GM23338 (cell line): ENCODE results near the gene PTCH2. TPM values are rescaled to one million over a fixed set of nuclear protein-coding genes. Genes with fewer than 3 reads are reported as not detected.

ENCODE experiments used
- ATAC-seq: fragments of 200-7000 bp; cut with Tn5 transposase; 3 replicates; pipeline ENCODE4 v1.9.1; 2020
- DNase-seq: peaks from one replicate; pipeline ENCODE4 v3.0.0-alpha.2; 2015; ENCODE audit warnings: low spot score
- H2AFZ ChIP-seq: fragments of 200-600 bp; sonication (generic); 2 replicates; pipeline ENCODE4 v1.8.0; 2016; ENCODE audit warnings: antibody characterized with exemption, mild to moderate bottlenecking, moderate library complexity
- H3F3A ChIP-seq: fragments of 200-600 bp; sonication (generic); replicated peaks from 2 replicates; pipeline ENCODE4 v1.8.0; 2017; ENCODE audit warnings: antibody characterized with exemption, mixed run types, low read depth
- H3K27ac ChIP-seq: fragments of 200-600 bp; sonication (generic); 2 replicates; pipeline ENCODE4 v1.6.1; 2016; ENCODE audit warnings: low read depth
- H3K27me3 ChIP-seq: fragments of 200-600 bp; sonication (generic); 2 replicates; pipeline ENCODE4 v1.8.0; 2016; ENCODE audit warnings: mild to moderate bottlenecking, mixed run types, moderate library complexity; ENCODE audit not compliant: insufficient read depth
- H3K36me3 ChIP-seq: fragments of 200-600 bp; sonication (generic); 2 replicates; pipeline ENCODE4 v1.8.0; 2016; ENCODE audit warnings: mild to moderate bottlenecking; ENCODE audit not compliant: insufficient read depth
- H3K4me1 ChIP-seq: fragments of 200-600 bp; sonication (generic); 2 replicates; pipeline ENCODE4 v1.8.0; 2016; ENCODE audit warnings: mild to moderate bottlenecking, moderate library complexity; ENCODE audit not compliant: insufficient read depth
- H3K4me2 ChIP-seq: fragments of 200-600 bp; sonication (generic); 2 replicates; pipeline ENCODE4 v1.7.1; 2017; ENCODE audit warnings: mixed run types
- H3K4me3 ChIP-seq: fragments of 200-600 bp; sonication (generic); 2 replicates; pipeline ENCODE4 v1.6.1; 2016; ENCODE audit warnings: mixed run types
- H3K79me2 ChIP-seq: fragments of 200-600 bp; sonication (generic); replicated peaks from 2 replicates; pipeline ENCODE4 v1.8.0; 2017; ENCODE audit warnings: mild to moderate bottlenecking; ENCODE audit not compliant: insufficient read depth
- H3K9me2 ChIP-seq: fragments of 200-600 bp; sonication (generic); 2 replicates; pipeline ENCODE4 v1.8.0; 2017; ENCODE audit not compliant: insufficient read depth
- H4K20me1 ChIP-seq: fragments of 200-600 bp; sonication (generic); replicated peaks from 2 replicates; pipeline ENCODE4 v1.8.0; 2017; ENCODE audit warnings: mild to moderate bottlenecking; ENCODE audit not compliant: insufficient read depth
- H3K27ac Mint-ChIP-seq: 2 replicates; pipeline ENCODE4 v1.8.0; 2020; ENCODE audit warnings: inconsistent platforms, mild to moderate bottlenecking, moderate library complexity, mixed read lengths
- H3K27me3 Mint-ChIP-seq: 3 replicates; pipeline ENCODE4 v1.8.0; 2022; ENCODE audit warnings: low read depth, mild to moderate bottlenecking, moderate library complexity, mixed read lengths, inconsistent platforms; ENCODE audit not compliant: insufficient read depth, poor library complexity
- H3K36me3 Mint-ChIP-seq: 3 replicates; pipeline ENCODE4 v1.8.0; 2021; ENCODE audit warnings: low read depth, mild to moderate bottlenecking, inconsistent platforms, moderate library complexity, mixed read lengths
- H3K4me1 Mint-ChIP-seq: 3 replicates; pipeline ENCODE4 v1.8.0; 2020; ENCODE audit warnings: mild to moderate bottlenecking, inconsistent platforms, mixed read lengths
- H3K4me3 Mint-ChIP-seq: 3 replicates; pipeline ENCODE4 v1.8.0; 2021; ENCODE audit warnings: moderate library complexity, mild to moderate bottlenecking, inconsistent platforms, mixed read lengths
- H3K9me3 Mint-ChIP-seq: 3 replicates; pipeline ENCODE4 v1.8.0; 2020; ENCODE audit warnings: moderate library complexity, mild to moderate bottlenecking, inconsistent platforms, mixed read lengths
- ZNF114 ChIP-seq: fragments of 250-450 bp; sonication (Bioruptor Pico); IDR thresholded peaks from 2 replicates; pipeline ENCODE4 v1.5.0; 2020; ENCODE audit warnings: mild to moderate bottlenecking, moderate library complexity
- ZNF331 ChIP-seq: fragments of 250-450 bp; sonication (Bioruptor Pico); IDR thresholded peaks from 2 replicates; pipeline ENCODE4 v1.5.0; 2020; ENCODE audit warnings: low read depth, mild to moderate bottlenecking, moderate library complexity
- polyA plus RNA-seq: library from polyadenylated mRNA; unstranded; fragments of >200 nt; fragmentation: Nextera tagmentation; extraction: Ambion mirVana; gene quantifications from 2 replicates; pipeline ENCODE4 v1.2.1, GENCODE V29; 2016
- total RNA-seq: library from RNA; depleted of rRNA; stranded (reverse); fragments of >200 nt; shearing (Covaris generic); gene quantifications from 2 replicates; pipeline ENCODE4 v1.2.3, GENCODE V29; 2014
- TF ChIP-seq, protein P1 (sequence below), 2 experiments: fragments of 200-600 bp in 1 of 2; sonication (generic) in 1 of 2; conservative IDR thresholded peaks; 2 replicates each; pipeline versions ENCODE4 v1.5.1 to v1.6.1; 2016 to 2017; ENCODE audit warnings: antibody characterized with exemption in 2 of 2, low read depth in 2 of 2, mild to moderate bottlenecking in 2 of 2, moderate library complexity in 1 of 2
- TF ChIP-seq, protein P2 (sequence below): IDR thresholded peaks from 2 replicates; pipeline ENCODE4 v1.6.1; 2016; ENCODE audit warnings: antibody characterized with exemption
- TF ChIP-seq, protein P3 (sequence below): fragments of 250-450 bp; sonication (Bioruptor Pico); IDR thresholded peaks from 2 replicates; pipeline ENCODE4 v1.5.0; 2020; ENCODE audit warnings: mild to moderate bottlenecking, moderate library complexity

Gene PTCH2
- total and polyA plus RNA-seq, 2 experiments from 2014 or later = 0.63 to 0.74 TPM

DNA sequence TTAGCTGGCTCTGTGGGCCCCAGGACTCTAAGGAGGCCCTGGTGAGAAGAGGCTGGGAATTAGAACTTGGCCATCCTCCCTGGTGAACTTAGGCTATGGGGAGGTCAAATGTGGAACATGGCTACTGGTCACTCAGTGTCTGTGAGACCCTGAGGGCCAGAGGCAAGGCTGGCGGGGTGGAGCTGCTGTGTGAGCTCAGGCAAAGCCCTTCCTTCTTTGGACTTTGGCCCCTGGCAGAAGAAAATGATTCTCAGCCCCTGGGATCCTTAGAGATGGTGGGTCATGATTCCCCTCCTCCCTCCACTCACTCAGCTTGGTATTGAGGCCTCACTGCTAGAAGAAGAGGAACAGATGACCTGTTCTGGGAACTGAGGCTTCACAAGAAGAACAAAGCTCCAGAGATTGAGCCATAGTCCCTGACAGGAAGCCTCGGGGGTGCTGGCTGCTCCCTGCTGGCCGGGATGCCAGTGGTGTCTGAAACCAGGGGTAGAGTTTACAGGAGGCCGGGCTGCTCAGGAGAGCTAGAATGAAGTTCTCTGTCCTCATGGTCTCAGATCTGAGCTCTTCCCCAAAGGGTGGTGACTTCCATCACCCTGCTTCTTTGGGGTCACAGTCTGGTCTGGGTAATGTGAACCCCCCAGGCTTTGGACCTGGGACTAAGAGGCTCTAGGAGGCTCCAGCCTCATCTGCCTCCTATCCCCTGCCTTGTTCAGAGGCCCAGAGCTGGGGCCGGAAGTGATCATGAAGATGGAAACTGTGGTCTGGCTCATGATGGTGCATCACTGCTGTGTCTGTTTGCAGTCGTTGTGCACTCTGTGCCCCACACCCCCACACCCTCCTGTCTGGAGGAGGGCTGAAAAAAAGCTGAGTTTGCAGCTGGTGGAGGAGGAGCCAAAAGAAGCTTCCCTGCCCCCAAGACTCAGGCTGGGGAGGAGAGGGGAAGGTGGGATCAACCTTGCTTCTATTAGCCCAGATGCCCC, 33.8 kb downstream of the PTCH2 start:
- Histone ChIP-seq H3K27ac (peak overlapping the region; percentile 84; the same call in 1 of the 2 replicates), H3K4me2 (peak overlapping the region; percentile 76), H3K4me1 (peaks cover 35% of the 10 kb centered on the region), H3K27me3 (peaks cover 11% of the 10 kb centered on the region), H4K20me1 (no peaks in the 10 kb centered on the region), H3K79me2 (no peaks in the 10 kb centered on the region), H3F3A (peaks cover 6% of the 10 kb centered on the region; the same call in 1 of the 2 replicates), H3K36me3 (no peaks in the 10 kb centered on the region; the same call in 1 of the 2 replicates), H2AFZ (no peak overlapping the region), H3K9me2 (no peaks in the 10 kb centered on the region), H3K4me3 (peak overlapping the region; percentile 47)
- Mint-ChIP-seq H3K4me1 (peaks cover 37% of the 10 kb centered on the region), H3K36me3 (peaks cover 23% of the 10 kb centered on the region), H3K27me3 (peaks cover 27% of the 10 kb centered on the region), H3K27ac (peak overlapping the region; percentile 77; the same call in 1 of the 2 replicates), H3K9me3 (peaks cover 4% of the 10 kb centered on the region; the same call in 2 of the 3 replicates), H3K4me3 (0 out of 3 replicates have a peak overlapping the region, but pooled peaks have one; percentile 16)
- ATAC-seq = no peak
- no peak for DNase-seq
- TF ChIP-seq, protein P1, sequence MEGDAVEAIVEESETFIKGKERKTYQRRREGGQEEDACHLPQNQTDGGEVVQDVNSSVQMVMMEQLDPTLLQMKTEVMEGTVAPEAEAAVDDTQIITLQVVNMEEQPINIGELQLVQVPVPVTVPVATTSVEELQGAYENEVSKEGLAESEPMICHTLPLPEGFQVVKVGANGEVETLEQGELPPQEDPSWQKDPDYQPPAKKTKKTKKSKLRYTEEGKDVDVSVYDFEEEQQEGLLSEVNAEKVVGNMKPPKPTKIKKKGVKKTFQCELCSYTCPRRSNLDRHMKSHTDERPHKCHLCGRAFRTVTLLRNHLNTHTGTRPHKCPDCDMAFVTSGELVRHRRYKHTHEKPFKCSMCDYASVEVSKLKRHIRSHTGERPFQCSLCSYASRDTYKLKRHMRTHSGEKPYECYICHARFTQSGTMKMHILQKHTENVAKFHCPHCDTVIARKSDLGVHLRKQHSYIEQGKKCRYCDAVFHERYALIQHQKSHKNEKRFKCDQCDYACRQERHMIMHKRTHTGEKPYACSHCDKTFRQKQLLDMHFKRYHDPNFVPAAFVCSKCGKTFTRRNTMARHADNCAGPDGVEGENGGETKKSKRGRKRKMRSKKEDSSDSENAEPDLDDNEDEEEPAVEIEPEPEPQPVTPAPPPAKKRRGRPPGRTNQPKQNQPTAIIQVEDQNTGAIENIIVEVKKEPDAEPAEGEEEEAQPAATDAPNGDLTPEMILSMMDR (conservative IDR thresholded peaks at IDR 0.05; ENCODE audit: low read depth in 2 of 2) = 0 out of 4 replicates have a peak, but pooled peaks of 1 of the 2 experiments have one; percentile 1
- no peak for TF ChIP-seq ZNF331

DNA sequence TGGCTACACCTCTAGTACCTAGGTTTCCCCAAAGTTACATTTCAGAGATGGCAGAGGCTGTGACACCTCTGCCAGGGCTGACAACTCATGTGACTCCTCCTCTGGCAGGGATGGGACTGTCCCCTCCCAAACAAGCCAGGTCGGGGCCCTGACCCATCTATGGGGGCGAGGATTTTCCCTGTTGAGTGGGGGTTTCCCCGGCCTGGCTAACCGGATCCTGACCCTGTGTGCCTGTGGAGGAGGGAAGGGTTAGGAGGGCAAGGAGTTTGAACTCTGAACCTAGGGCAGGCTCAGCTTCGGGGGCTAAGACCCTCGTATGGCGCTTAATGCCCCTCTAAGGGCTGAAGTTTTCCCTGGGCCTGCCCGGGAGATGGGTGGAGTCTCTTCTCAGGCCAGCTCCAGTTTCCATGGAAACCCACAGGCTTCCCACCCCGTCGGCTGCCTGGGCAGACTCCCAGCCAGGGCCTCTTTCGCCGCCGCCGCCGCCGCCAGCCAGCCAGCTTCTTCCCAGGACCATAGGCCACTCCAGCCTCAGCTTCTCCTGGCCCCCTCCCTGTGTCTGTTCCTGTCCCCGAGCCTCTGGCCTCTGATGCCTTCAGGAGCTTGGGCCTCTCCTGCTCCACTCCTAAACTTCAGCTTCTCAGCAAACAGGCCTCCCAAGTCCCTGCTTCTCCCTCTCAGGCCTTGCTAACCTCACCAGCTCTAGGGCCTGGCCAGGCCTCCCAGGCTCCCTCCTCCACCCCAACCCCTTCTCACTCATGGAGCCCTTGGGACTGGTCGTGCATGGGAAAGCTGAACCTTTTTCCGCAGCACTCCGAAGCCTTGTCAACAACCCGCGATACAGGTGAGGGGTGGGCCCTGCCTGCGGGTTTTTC, 34.8 kb downstream of the PTCH2 start, which contains the start of gene BTBD19:
Gene BTBD19, plus strand, starts transcription at position 461 of the 875 bp plus-strand sequence. Its CDS starts 298 bp downstream, at position 759.
- DNase-seq (peak; percentile 87), ATAC-seq (peak; percentile 54)
- no peaks in the 10 kb centered on the region; the same call in 1 of the 2 replicates for H3K36me3 ChIP-seq
- peak within 1 kb of the TSS; percentile 93 for H3K27ac ChIP-seq
- no peaks in the 10 kb centered on the region for H3K9me2 ChIP-seq
- Mint-ChIP-seq H3K4me1 (peaks cover 33% of the 10 kb centered on the region), H3K27me3 (peaks cover 27% of the 10 kb centered on the region), H3K27ac (peak within 1 kb of the TSS; percentile 99), H3K36me3 (peaks cover 27% of the 10 kb centered on the region), H3K4me3 (peak within 1 kb of the TSS; percentile 50), H3K9me3 (no peaks in the 10 kb centered on the region)
- H3F3A ChIP-seq = peaks cover 6% of the 10 kb centered on the region; the same call in 1 of the 2 replicates
- TF ChIP-seq, protein P2, sequence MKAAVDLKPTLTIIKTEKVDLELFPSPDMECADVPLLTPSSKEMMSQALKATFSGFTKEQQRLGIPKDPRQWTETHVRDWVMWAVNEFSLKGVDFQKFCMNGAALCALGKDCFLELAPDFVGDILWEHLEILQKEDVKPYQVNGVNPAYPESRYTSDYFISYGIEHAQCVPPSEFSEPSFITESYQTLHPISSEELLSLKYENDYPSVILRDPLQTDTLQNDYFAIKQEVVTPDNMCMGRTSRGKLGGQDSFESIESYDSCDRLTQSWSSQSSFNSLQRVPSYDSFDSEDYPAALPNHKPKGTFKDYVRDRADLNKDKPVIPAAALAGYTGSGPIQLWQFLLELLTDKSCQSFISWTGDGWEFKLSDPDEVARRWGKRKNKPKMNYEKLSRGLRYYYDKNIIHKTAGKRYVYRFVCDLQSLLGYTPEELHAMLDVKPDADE = no peak
- TF ChIP-seq, protein P3, sequence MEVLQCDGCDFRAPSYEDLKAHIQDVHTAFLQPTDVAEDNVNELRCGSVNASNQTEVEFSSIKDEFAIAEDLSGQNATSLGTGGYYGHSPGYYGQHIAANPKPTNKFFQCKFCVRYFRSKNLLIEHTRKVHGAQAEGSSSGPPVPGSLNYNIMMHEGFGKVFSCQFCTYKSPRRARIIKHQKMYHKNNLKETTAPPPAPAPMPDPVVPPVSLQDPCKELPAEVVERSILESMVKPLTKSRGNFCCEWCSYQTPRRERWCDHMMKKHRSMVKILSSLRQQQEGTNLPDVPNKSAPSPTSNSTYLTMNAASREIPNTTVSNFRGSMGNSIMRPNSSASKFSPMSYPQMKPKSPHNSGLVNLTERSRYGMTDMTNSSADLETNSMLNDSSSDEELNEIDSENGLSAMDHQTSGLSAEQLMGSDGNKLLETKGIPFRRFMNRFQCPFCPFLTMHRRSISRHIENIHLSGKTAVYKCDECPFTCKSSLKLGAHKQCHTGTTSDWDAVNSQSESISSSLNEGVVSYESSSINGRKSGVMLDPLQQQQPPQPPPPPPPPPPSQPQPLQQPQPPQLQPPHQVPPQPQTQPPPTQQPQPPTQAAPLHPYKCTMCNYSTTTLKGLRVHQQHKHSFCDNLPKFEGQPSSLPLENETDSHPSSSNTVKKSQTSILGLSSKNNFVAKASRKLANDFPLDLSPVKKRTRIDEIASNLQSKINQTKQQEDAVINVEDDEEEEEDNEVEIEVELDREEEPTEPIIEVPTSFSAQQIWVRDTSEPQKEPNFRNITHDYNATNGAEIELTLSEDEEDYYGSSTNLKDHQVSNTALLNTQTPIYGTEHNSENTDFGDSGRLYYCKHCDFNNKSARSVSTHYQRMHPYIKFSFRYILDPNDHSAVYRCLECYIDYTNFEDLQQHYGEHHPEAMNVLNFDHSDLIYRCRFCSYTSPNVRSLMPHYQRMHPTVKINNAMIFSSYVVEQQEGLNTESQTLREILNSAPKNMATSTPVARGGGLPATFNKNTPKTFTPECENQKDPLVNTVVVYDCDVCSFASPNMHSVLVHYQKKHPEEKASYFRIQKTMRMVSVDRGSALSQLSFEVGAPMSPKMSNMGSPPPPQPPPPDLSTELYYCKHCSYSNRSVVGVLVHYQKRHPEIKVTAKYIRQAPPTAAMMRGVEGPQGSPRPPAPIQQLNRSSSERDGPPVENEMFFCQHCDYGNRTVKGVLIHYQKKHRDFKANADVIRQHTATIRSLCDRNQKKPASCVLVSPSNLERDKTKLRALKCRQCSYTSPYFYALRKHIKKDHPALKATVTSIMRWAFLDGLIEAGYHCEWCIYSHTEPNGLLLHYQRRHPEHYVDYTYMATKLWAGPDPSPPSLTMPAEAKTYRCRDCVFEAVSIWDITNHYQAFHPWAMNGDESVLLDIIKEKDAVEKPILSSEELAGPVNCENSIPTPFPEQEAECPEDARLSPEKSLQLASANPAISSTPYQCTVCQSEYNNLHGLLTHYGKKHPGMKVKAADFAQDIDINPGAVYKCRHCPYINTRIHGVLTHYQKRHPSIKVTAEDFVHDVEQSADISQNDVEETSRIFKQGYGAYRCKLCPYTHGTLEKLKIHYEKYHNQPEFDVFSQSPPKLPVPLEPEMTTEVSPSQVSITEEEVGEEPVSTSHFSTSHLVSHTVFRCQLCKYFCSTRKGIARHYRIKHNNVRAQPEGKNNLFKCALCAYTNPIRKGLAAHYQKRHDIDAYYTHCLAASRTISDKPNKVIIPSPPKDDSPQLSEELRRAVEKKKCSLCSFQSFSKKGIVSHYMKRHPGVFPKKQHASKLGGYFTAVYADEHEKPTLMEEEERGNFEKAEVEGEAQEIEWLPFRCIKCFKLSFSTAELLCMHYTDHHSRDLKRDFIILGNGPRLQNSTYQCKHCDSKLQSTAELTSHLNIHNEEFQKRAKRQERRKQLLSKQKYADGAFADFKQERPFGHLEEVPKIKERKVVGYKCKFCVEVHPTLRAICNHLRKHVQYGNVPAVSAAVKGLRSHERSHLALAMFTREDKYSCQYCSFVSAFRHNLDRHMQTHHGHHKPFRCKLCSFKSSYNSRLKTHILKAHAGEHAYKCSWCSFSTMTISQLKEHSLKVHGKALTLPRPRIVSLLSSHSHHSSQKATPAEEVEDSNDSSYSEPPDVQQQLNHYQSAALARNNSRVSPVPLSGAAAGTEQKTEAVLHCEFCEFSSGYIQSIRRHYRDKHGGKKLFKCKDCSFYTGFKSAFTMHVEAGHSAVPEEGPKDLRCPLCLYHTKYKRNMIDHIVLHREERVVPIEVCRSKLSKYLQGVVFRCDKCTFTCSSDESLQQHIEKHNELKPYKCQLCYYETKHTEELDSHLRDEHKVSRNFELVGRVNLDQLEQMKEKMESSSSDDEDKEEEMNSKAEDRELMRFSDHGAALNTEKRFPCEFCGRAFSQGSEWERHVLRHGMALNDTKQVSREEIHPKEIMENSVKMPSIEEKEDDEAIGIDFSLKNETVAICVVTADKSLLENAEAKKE (CRISPR knock-in tag) = no peak
- TF ChIP-seq ZNF114 (no peak), ZNF331 (no peak)
- peaks cover 32% of the 10 kb centered on the region for H3K4me1 ChIP-seq
- H4K20me1 ChIP-seq = no peaks in the 10 kb centered on the region
- peak within 1 kb of the TSS; percentile 76 for H3K4me2 ChIP-seq
- H2AFZ ChIP-seq = no peak within 1 kb of the TSS
- peaks cover 11% of the 10 kb centered on the region for H3K27me3 ChIP-seq
- H3K79me2 ChIP-seq = no peaks in the 10 kb centered on the region
- peak within 1 kb of the TSS; percentile 47 for H3K4me3 ChIP-seq
